MCF 10A (cell line): ENCODE results near the gene ARMH3. TPM values are rescaled to one million over a fixed set of nuclear protein-coding genes. Genes with fewer than 3 reads are reported as not detected.

Source experiments
- BruUV-seq: library from RNA; stranded (reverse); fragments of 400-500 nt; replicated peaks from 2 replicates; lab custom pipeline; 2021; lab: Mats Ljungman, UMichigan
- CTCF ChIA-PET: fragments of 300-600 bp; sonication (Branson Sonifier 250); formaldehyde crosslinking; extraction: SDS; loops from one replicate; lab custom pipeline; 2021; ENCODE audit warnings: antibody characterized with exemption, inconsistent platforms; lab: Yijun Ruan, JAX
- POLR2A ChIA-PET: fragments of 300-600, 350-650 bp; sonication (Branson Sonifier 250); formaldehyde crosslinking; extraction: SDS; loops from one replicate; lab custom pipeline; 2020; ENCODE audit warnings: antibody characterized with exemption, inconsistent platforms; lab: Yijun Ruan, JAX
- DNase-seq: peaks from one replicate; pipeline ENCODE4 v3.0.0-alpha.2; 2018; ENCODE audit not compliant: unreplicated experiment
- H3K27ac Mint-ChIP-seq: one replicate; pipeline ENCODE4 v1.8.0; 2022; ENCODE audit warnings: mild to moderate bottlenecking, low read depth, mixed read lengths; ENCODE audit not compliant: unreplicated experiment
- H3K27me3 Mint-ChIP-seq: one replicate; pipeline ENCODE4 v1.8.0; 2022; ENCODE audit warnings: mixed read lengths; ENCODE audit not compliant: insufficient read depth, unreplicated experiment
- H3K36me3 Mint-ChIP-seq: one replicate; pipeline ENCODE4 v1.8.0; 2022; ENCODE audit warnings: mild to moderate bottlenecking, moderate library complexity, mixed read lengths; ENCODE audit not compliant: insufficient read depth, unreplicated experiment
- H3K4me1 Mint-ChIP-seq: one replicate; pipeline ENCODE4 v1.8.0; 2022; ENCODE audit warnings: mixed read lengths; ENCODE audit not compliant: insufficient read depth, unreplicated experiment
- H3K4me3 Mint-ChIP-seq: one replicate; pipeline ENCODE4 v1.8.0; 2022; ENCODE audit warnings: mild to moderate bottlenecking, moderate library complexity, mixed read lengths; ENCODE audit not compliant: unreplicated experiment
- H3K9me3 Mint-ChIP-seq: one replicate; pipeline ENCODE4 v1.8.0; 2022; ENCODE audit warnings: mixed read lengths; ENCODE audit not compliant: unreplicated experiment
- CTCF ChIP-seq: fragments of 200-600 bp; IDR thresholded peaks from one replicate; pipeline ENCODE4 v1.8.0; 2022; ENCODE audit warnings: antibody characterized with exemption, mild to moderate bottlenecking; ENCODE audit not compliant: unreplicated experiment
- intact Hi-C: fragments of 100-400 bp; cut with micrococcal nuclease; formaldehyde crosslinking; loops from 2 replicates; pipeline ENCODE4 v1.14.1; 2022
- total RNA-seq: library from RNA; stranded (reverse); gene quantifications from 2 replicates; pipeline ENCODE4 v1.2.3, GENCODE V29; 2022

ARMH3 gene
- total RNA-seq, 1 experiment from 2014 or later: 17.6 TPM

GRCh38 chr10:101858723-101859500, 197.1 kb downstream of the ARMH3 start:
- no peaks in the 10 kb centered on the region for H3K4me1 Mint-ChIP-seq
- no peaks in the 10 kb centered on the region for H3K27me3 Mint-ChIP-seq
- peaks cover 9% of the 10 kb centered on the region for H3K9me3 Mint-ChIP-seq
- no peak overlapping the region for H3K4me3 Mint-ChIP-seq
- ChIA-PET POLR2A (interaction anchor here (1.3 kb wide), 1 partner anchor 12 kb away, joined by 3 read pairs; no protein-coding TSS in a partner anchor), CTCF (interaction anchor here (0.6 to 3.5 kb wide), 7 partner anchors 10 to 266 kb away, joined by 3 to 25 read pairs (median 4); no protein-coding TSS in a partner anchor)
- DNase-seq: no peak
- TF ChIP-seq CTCF: no peak
- intact Hi-C loops: no loop called here
- no peak overlapping the region for H3K27ac Mint-ChIP-seq
- H3K36me3 Mint-ChIP-seq: peaks cover 21% of the 10 kb centered on the region
- BruUV-seq: no TSS peak

GRCh38 chr10:101857802-101858476, 198.0 kb downstream of the ARMH3 start:
- H3K4me3 Mint-ChIP-seq: no peak overlapping the region
- H3K9me3 Mint-ChIP-seq: peaks cover 9% of the 10 kb centered on the region
- no peak overlapping the region for H3K27ac Mint-ChIP-seq
- no peak for DNase-seq
- ChIA-PET POLR2A (interaction anchor here (1.4 kb wide), 1 partner anchor 17 kb away, joined by 3 read pairs; no protein-coding TSS in a partner anchor), CTCF (interaction anchor here (1.3 to 3.5 kb wide), 4 partner anchors 17 to 152 kb away, joined by 4 to 25 read pairs (median 9); no protein-coding TSS in a partner anchor)
- H3K4me1 Mint-ChIP-seq: no peaks in the 10 kb centered on the region
- H3K27me3 Mint-ChIP-seq: no peaks in the 10 kb centered on the region
- BruUV-seq: no TSS peak
- no peak for TF ChIP-seq CTCF
- H3K36me3 Mint-ChIP-seq: peaks cover 21% of the 10 kb centered on the region
- intact Hi-C loops: no loop called here

GRCh38 chr10:101856626-101857025, 199.3 kb downstream of the ARMH3 start:
- BruUV-seq: no TSS peak
- intact Hi-C loops: no loop called here
- Mint-ChIP-seq H3K4me1 (no peaks in the 10 kb centered on the region), H3K36me3 (peaks cover 21% of the 10 kb centered on the region), H3K4me3 (no peak overlapping the region), H3K9me3 (peaks cover 9% of the 10 kb centered on the region), H3K27me3 (no peaks in the 10 kb centered on the region), H3K27ac (no peak overlapping the region)
- DNase-seq: peak; percentile 34
- TF ChIP-seq CTCF: no peak
- ChIA-PET POLR2A (interaction anchor here (1.3 to 1.4 kb wide), 2 partner anchors 18 to 38 kb away, joined by 3 to 4 read pairs; partner anchors contain the start of gene OGA), CTCF (interaction anchor here (0.6 to 2.8 kb wide), 6 partner anchors 13 to 233 kb away, joined by 3 to 20 read pairs (median 4); no protein-coding TSS in a partner anchor)
